Neural progenitor cell (in vitro differentiated cells): Measurements from ENCODE around the gene CWF19L1. TPM values are rescaled to one million over a fixed set of nuclear protein-coding genes. Genes with fewer than 3 reads are reported as not detected.
A peak's percentile ranks its signal among the peaks of the same experiment; 100 is the strongest.

Source experiments
- DNase-seq: peaks from one replicate; pipeline ENCODE4 v3.0.0-alpha.2; 2016; ENCODE audit warnings: low spot score
- H2AFZ ChIP-seq: fragments of 200-600 bp; sonication (generic); replicated peaks from 2 replicates; pipeline ENCODE4 v1.6.1; 2016; ENCODE audit warnings: antibody characterized with exemption
- H3F3A ChIP-seq: fragments of 200-600 bp; sonication (generic); 2 replicates; pipeline ENCODE4 v1.6.1; 2016; ENCODE audit warnings: antibody characterized with exemption, low read depth
- H3K27ac ChIP-seq: fragments of 200-600 bp; sonication (generic); 2 replicates; pipeline ENCODE4 v1.5.1; 2016; ENCODE audit warnings: mild to moderate bottlenecking
- H3K27me3 ChIP-seq: fragments of 200-600 bp; sonication (generic); 2 replicates; pipeline ENCODE4 v1.6.1; 2016; ENCODE audit warnings: mild to moderate bottlenecking, moderate library complexity
- H3K36me3 ChIP-seq: fragments of 200-600 bp; sonication (generic); 2 replicates; pipeline ENCODE4 v1.5.1; 2016
- H3K4me1 ChIP-seq: fragments of 200-600 bp; sonication (generic); 2 replicates; pipeline ENCODE4 v1.6.1; 2016; ENCODE audit warnings: mixed run types
- H3K4me2 ChIP-seq: fragments of 200-600 bp; sonication (generic); 2 replicates; pipeline ENCODE4 v1.6.1; 2016
- H3K4me3 ChIP-seq: fragments of 200-600 bp; sonication (generic); 2 replicates; pipeline ENCODE4 v1.5.1; 2016
- H3K79me2 ChIP-seq: fragments of 200-600 bp; sonication (generic); 2 replicates; pipeline ENCODE4 v1.6.1; 2016; ENCODE audit warnings: low read depth
- H3K9ac ChIP-seq: fragments of 200-600 bp; sonication (generic); 2 replicates; pipeline ENCODE4 v1.6.1; 2016
- H3K9me3 ChIP-seq: fragments of 200-600 bp; sonication (generic); 2 replicates; pipeline ENCODE4 v1.5.1; 2016; ENCODE audit warnings: low read depth
- H4K20me1 ChIP-seq: fragments of 200-600 bp; sonication (generic); 2 replicates; pipeline ENCODE4 v1.6.1; 2016; ENCODE audit warnings: low read depth
- H3K27ac Mint-ChIP-seq: 3 replicates; pipeline ENCODE4 v1.8.0; 2021; ENCODE audit warnings: mixed read lengths
- H3K27me3 Mint-ChIP-seq: 2 replicates; pipeline ENCODE4 v1.8.0; 2022; ENCODE audit warnings: low read depth, mild to moderate bottlenecking, inconsistent platforms, moderate library complexity, mixed read lengths; ENCODE audit not compliant: insufficient read depth
- H3K36me3 Mint-ChIP-seq: 3 replicates; pipeline ENCODE4 v1.8.0; 2021; ENCODE audit warnings: mixed read lengths
- H3K4me1 Mint-ChIP-seq: 3 replicates; pipeline ENCODE4 v1.8.0; 2021; ENCODE audit warnings: mixed read lengths
- H3K4me3 Mint-ChIP-seq: 3 replicates; pipeline ENCODE4 v1.8.0; 2021; ENCODE audit warnings: mild to moderate bottlenecking, moderate library complexity, mixed read lengths
- H3K9me3 Mint-ChIP-seq: 3 replicates; pipeline ENCODE4 v1.8.0; 2020; ENCODE audit warnings: mixed read lengths
- CTCF ChIP-seq: fragments of 200-600 bp; sonication (generic); IDR thresholded peaks from 2 replicates; pipeline ENCODE4 v1.5.1; 2017; ENCODE audit warnings: antibody characterized with exemption, mild to moderate bottlenecking
- EZH2 ChIP-seq: fragments of 200-600 bp; sonication (generic); IDR thresholded peaks from 2 replicates; pipeline ENCODE4 v1.6.1; 2017; ENCODE audit warnings: antibody characterized with exemption, mild to moderate bottlenecking, moderate library complexity
- EZH2phosphoT487 ChIP-seq: fragments of 200-600 bp; sonication (generic); IDR thresholded peaks from 2 replicates; pipeline ENCODE4 v1.6.1; 2017; ENCODE audit warnings: antibody characterized with exemption
- total RNA-seq: library from RNA; depleted of rRNA; stranded (reverse); fragments of >200 nt; gene quantifications from 2 replicates; pipeline ENCODE4 v1.2.3, GENCODE V29; 2015; ENCODE audit warnings: low replicate concordance

CWF19L1 gene
- 35.5 and 36.2 TPM in 2 replicates for total RNA-seq

DNA sequence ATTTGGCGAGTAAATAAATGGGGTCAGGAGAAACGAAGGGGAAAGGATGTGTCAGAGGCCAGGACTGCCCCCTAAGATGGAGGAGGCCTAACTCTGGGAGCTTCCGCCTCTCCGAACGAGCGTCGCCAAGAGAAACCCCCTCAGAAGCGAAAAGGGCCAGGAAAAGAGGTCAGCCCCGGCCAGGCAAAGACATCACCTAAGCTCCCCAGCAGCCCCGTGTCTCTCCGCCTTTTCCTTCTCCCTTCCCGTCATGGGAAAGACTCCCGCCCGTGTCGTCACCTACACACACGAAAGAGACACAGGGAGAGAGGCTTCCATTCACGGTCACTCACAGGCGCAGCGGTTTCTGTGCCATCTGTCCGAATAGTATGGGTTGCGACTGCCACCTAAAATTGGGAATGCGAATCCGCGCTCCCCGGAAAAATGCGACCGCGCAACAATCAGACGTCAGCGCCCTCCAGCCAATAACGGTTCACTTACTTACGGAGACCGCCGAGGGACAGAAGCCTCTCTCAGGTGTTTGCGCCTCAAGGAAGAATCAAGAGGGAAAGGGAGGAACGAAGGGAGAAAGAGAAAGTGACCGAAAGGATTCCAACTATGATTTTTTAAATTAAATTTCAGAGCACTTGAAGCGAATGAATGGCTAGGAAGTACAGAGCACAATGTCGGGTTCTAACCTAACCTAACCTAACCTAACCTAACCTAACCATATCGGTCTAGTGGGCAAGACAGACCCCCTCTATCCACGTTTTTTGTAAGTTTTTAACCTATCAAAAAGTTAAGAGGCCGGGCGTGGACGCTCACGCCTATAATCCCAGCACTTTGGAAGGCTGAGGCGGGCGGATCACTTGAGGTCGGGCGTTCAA lies at the start of gene CWF19L1:
Gene CWF19L1, minus strand, starts transcription at position 400 of the 866 bp plus-strand sequence. Its CDS starts 45 bp downstream, at position 355.
- peak within 1 kb of the TSS; percentile 96 for H3K4me3 ChIP-seq
- H3K9me3 Mint-ChIP-seq: no peaks in the 10 kb centered on the region
- peaks cover 40% of the 10 kb centered on the region for H3K79me2 ChIP-seq
- peak within 1 kb of the TSS; percentile 97 for H3K27ac Mint-ChIP-seq
- peaks cover 2% of the 10 kb centered on the region for H3K36me3 Mint-ChIP-seq
- H3K27me3 Mint-ChIP-seq: no peaks in the 10 kb centered on the region
- peaks cover 6% of the 10 kb centered on the region for H3K4me1 Mint-ChIP-seq
- peaks cover 6% of the 10 kb centered on the region for H3K4me1 ChIP-seq
- no peak for TF ChIP-seq CTCF
- TF ChIP-seq EZH2phosphoT487: no peak
- peak within 1 kb of the TSS; percentile 92 for H2AFZ ChIP-seq
- H3K9ac ChIP-seq: peak within 1 kb of the TSS; percentile 94
- no peaks in the 10 kb centered on the region for H4K20me1 ChIP-seq
- peaks cover 6% of the 10 kb centered on the region for H3F3A ChIP-seq
- peak; percentile 87 for DNase-seq
- H3K4me3 Mint-ChIP-seq: peak within 1 kb of the TSS; percentile 100
- no peak within 1 kb of the TSS for H3K27ac ChIP-seq
- H3K9me3 ChIP-seq: no peaks in the 10 kb centered on the region
- no peaks in the 10 kb centered on the region for H3K27me3 ChIP-seq
- peak within 1 kb of the TSS; percentile 84 for H3K4me2 ChIP-seq
- H3K36me3 ChIP-seq: no peaks in the 10 kb centered on the region

DNA sequence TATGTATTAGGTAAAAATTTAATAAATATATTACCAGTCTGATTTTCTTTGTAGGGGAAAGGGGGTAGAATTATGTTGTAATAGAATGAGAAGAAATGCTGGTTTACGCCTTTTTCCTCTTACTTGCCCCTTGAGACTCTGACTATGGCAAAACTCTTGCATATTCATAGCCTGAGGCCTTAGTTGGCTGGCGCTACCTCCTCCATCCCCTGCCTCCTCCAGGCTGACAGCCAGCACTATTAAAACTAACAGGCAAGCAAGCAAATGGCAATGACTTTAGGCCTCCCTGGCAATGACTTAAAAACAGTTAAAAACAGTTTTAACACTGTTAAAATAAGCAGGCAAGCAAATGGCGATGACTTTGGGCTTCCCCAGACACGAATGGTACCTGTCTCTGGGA lies 48.2 kb upstream of the CWF19L1 start:
- H3K9me3 ChIP-seq: no peaks in the 10 kb centered on the region
- Mint-ChIP-seq H3K4me3 (no peak overlapping the region), H3K36me3 (no peaks in the 10 kb centered on the region), H3K27me3 (peaks cover 8% of the 10 kb centered on the region), H3K27ac (no peak overlapping the region), H3K9me3 (no peaks in the 10 kb centered on the region), H3K4me1 (no peaks in the 10 kb centered on the region)
- H3K4me3 ChIP-seq: no peak overlapping the region
- H3K79me2 ChIP-seq: no peaks in the 10 kb centered on the region
- peaks cover 3% of the 10 kb centered on the region for H3K4me1 ChIP-seq
- no peak for DNase-seq
- no peaks in the 10 kb centered on the region for H4K20me1 ChIP-seq
- peaks cover 62% of the 10 kb centered on the region for H3K27me3 ChIP-seq
- H3K27ac ChIP-seq: no peak overlapping the region
- no peaks in the 10 kb centered on the region for H3F3A ChIP-seq
- no peaks in the 10 kb centered on the region for H3K36me3 ChIP-seq
- no peak overlapping the region for H3K9ac ChIP-seq
- no peak overlapping the region for H3K4me2 ChIP-seq
- TF ChIP-seq EZH2 (no peak), EZH2phosphoT487 (no peak), CTCF (no peak)
- H2AFZ ChIP-seq: no peak overlapping the region

DNA sequence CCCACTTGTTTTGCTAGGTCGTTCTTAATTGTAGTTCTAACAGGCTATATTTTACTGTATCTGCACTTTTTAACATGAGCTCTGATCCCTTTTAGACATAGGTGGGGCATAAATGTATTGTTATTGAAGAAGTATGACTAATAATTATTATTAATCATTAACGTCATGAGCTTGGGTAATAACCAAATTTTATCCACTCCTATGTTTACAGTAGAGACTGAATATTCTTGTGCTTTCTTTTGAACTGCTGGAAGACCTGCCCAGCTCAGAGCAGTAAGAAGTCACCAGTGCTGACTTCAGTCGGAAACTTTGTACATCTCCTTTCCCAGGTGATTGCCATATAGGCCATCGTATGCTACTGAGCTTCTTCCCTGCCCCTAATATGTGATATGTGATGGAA lies 43.9 kb upstream of the CWF19L1 start:
- TF ChIP-seq CTCF: no peak
- TF ChIP-seq EZH2: no peak
- no peak for TF ChIP-seq EZH2phosphoT487
- Histone ChIP-seq H3K4me2 (no peak overlapping the region), H3K79me2 (no peaks in the 10 kb centered on the region), H3K36me3 (no peaks in the 10 kb centered on the region), H3K27ac (no peak overlapping the region), H3K9ac (no peak overlapping the region), H4K20me1 (no peaks in the 10 kb centered on the region), H3K4me1 (no peaks in the 10 kb centered on the region), H2AFZ (no peak overlapping the region), H3K27me3 (peaks cover 74% of the 10 kb centered on the region), H3K4me3 (no peak overlapping the region), H3F3A (no peaks in the 10 kb centered on the region), H3K9me3 (no peaks in the 10 kb centered on the region)
- H3K9me3 Mint-ChIP-seq: no peaks in the 10 kb centered on the region
- H3K4me3 Mint-ChIP-seq: no peak overlapping the region
- H3K4me1 Mint-ChIP-seq: no peaks in the 10 kb centered on the region
- no peak for DNase-seq
- H3K36me3 Mint-ChIP-seq: no peaks in the 10 kb centered on the region
- peaks cover 3% of the 10 kb centered on the region for H3K27me3 Mint-ChIP-seq
- no peak overlapping the region for H3K27ac Mint-ChIP-seq
